Measurements from ENCODE around the gene FRMD4A.
"Not testable (repeated sequence)": the region's sequence is repeated elsewhere in the genome, so short reads cannot be mapped to it uniquely, and the experiment has no call there.

The FRMD4A gene

DNA sequence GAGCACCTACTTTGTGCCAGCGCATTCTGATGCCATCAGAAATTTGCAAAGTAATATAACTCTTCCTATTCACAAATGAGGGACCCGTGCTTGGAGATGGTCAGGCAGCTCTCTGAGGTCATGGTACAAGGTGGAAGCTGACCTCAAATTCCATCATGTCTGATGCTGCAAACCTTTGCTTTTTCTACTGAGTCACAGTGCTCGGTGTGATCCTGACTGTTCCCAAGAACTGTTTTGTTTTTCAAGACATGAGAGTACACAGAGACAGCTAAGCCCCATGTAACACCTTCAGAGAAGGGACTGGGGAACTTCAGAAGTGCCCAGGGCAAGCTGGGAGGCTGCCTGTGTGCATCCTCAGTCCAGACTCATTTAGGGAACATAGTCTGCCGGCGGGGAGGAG is 111.3 kb downstream of the FRMD4A start:
- H3K36me3 Mint-ChIP-seq (ENCODE audit: low read depth) = no peaks in the 10 kb centered on the region
- no peak overlapping the region for H3K27ac Mint-ChIP-seq
- no peaks in the 10 kb centered on the region for H3K9me3 Mint-ChIP-seq
- H3K27me3 Mint-ChIP-seq (ENCODE audit: low read depth) = peaks cover 12% of the 10 kb centered on the region
- H3K4me3 Mint-ChIP-seq = no peak overlapping the region
- H3K4me1 Mint-ChIP-seq (ENCODE audit: low read depth) = no peaks in the 10 kb centered on the region

DNA sequence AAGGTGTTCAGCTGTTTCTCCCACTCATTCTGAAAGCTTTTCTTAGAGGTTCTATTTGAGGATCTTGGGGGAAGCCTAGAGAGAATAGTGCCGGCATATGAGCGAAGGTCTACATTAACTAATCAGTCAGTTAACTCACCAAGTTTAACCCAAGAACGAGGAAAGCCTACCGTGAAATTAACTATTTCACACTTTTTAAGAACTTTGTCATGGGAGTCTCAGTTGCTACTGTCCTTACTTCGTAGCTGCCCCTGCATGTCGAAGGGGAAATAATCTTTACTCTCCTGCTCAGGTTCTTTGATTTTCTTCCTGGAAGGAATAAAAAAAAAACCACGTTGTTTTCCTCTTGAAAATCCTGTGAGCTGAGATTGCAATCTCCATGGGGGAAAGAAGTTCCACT is 115.1 kb downstream of the FRMD4A start:
- H3K9me3 Mint-ChIP-seq = no peaks in the 10 kb centered on the region
- no peaks in the 10 kb centered on the region for H3K4me1 Mint-ChIP-seq (ENCODE audit: low read depth)
- no peak overlapping the region for H3K4me3 Mint-ChIP-seq
- no peaks in the 10 kb centered on the region for H3K36me3 Mint-ChIP-seq (ENCODE audit: low read depth)
- H3K27ac Mint-ChIP-seq = no peak overlapping the region
- peaks cover 10% of the 10 kb centered on the region for H3K27me3 Mint-ChIP-seq (ENCODE audit: low read depth)

DNA sequence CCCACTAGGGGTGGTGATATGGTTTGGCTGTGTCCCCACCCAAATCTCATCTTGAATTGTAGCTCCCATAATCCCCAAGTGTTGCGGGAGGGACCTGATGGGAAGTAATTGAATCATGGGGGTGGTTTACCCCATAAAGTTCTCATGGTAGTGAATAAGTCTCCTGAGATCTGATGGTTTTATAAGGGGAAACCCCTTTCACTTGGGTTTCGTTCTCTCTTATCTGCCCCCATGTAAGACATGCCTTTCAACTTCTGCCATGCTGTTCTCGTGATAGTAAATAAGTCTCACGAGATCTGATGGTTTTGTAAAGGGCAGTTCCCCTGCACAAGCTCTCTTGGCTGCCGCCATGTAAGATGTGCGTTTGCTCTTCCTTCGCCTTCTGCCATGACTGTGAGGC is 117.0 kb downstream of the FRMD4A start:
- H3K4me1 Mint-ChIP-seq (ENCODE audit: low read depth); H3K36me3 Mint-ChIP-seq (ENCODE audit: low read depth); H3K9me3 Mint-ChIP-seq; H3K4me3 Mint-ChIP-seq; H3K27ac Mint-ChIP-seq; H3K27me3 Mint-ChIP-seq (ENCODE audit: low read depth): not testable (repeated sequence)

DNA sequence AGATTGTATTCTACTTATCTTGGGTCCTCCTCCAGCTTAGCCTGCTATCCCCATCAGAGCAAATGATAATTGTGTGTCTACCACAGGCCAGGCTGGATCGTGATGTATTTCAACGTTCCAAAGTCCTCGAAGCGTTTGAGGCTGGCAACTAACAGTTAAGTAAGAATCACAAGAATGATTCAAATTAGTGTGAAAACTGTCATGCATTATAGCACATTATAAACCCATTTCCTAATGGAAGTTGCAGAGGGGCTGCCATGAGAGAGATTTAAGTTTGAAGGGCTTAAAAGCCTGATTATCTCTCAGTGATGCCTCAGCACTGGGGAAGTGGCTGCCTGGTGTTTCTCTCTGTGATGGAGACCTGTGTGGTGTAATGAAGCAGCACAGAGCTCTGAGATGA is 119.1 kb downstream of the FRMD4A start:
- H3K9me3 Mint-ChIP-seq = no peaks in the 10 kb centered on the region
- no peak overlapping the region for H3K27ac Mint-ChIP-seq
- H3K4me1 Mint-ChIP-seq (ENCODE audit: low read depth) = no peaks in the 10 kb centered on the region
- H3K27me3 Mint-ChIP-seq (ENCODE audit: low read depth) = peaks cover 4% of the 10 kb centered on the region
- no peak overlapping the region for H3K4me3 Mint-ChIP-seq
- no peaks in the 10 kb centered on the region for H3K36me3 Mint-ChIP-seq (ENCODE audit: low read depth)

DNA sequence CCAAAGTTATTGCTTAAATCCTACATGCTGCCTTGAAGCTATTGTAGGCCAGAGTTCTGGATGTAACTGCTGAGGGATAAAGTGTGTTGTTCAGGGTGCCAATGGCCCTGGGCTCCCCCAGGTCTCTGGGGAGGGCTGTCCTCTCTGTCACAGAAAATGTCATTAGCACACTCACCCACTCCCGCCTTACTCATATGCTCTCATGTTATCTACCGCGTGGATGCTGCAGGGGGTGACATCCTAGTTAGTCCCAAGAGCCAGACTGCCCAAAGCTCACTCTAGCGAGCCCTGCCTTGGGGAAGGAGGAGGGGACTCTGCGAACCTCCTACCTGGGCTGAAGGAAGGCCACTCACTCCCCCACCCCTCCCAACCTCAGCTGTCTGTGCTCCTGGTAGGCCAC is 122.5 kb downstream of the FRMD4A start:
- Mint-ChIP-seq H3K4me1 (ENCODE audit: low read depth) (no peaks in the 10 kb centered on the region), H3K36me3 (ENCODE audit: low read depth) (no peaks in the 10 kb centered on the region), H3K9me3 (no peaks in the 10 kb centered on the region), H3K27ac (no peak overlapping the region), H3K4me3 (no peak overlapping the region), H3K27me3 (ENCODE audit: low read depth) (peaks cover 4% of the 10 kb centered on the region)

DNA sequence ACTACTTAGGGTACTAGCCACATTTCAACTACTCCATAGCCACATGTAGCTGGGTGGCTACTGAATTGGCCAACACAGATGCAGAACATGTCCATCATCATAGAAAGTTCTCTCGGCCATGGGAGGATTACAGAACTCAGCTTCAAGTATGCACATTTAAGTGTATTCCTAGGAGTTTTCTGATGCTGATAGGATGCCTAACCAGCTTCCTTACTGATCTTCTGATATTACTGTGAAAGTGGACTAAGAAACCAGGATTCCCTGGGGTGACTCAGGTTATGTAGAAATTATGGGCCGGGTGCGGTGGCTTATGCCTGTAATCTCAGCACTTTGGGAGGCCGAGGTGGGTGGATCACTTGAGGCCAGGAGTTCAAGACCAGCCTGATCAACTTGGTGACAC is 125.5 kb downstream of the FRMD4A start:
- no peaks in the 10 kb centered on the region for H3K36me3 Mint-ChIP-seq (ENCODE audit: low read depth)
- no peak overlapping the region for H3K4me3 Mint-ChIP-seq
- no peaks in the 10 kb centered on the region for H3K9me3 Mint-ChIP-seq
- H3K27me3 Mint-ChIP-seq (ENCODE audit: low read depth) = peaks cover 8% of the 10 kb centered on the region
- no peaks in the 10 kb centered on the region for H3K4me1 Mint-ChIP-seq (ENCODE audit: low read depth)
- no peak overlapping the region for H3K27ac Mint-ChIP-seq

DNA sequence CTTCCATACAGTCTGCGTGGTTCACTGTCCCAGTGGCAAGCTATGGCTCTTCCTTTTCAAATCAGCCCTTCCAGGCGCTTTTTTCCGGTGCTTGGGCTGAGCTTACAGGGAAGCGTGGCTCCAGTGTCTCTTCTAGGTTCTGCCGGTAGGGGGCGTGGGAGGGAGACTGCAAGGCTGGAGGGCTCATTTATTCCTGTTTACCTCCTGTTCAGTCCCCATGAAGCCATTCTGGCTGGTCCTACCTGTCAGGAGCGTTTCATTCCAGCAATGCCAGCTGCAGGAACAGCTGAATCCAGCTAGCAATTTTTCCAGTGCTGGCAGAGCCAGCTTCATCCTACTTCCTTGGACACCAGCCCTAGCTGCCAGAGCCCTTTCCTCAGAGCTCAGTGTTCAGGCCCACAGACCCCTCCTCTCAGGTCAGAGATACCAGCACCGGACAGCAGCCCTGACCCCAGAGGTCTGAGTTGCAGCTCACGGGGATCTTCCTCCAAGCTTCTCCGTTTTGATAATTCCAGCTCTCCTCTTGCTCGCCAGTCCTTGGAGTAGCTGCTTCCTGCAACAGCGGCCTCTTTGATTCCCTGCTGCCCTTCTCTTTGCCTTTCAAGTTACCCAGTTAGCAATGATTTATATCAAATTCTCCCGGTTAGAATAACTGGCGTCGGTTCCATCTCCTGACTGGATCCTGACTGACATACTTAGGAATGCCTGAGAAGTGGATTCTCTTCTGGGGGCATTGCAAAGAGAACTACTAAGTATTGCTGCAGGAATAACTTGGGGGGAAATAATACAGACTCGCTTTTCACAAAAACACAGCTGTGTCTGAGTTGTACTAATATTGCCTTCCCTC is 129.8 kb downstream of the FRMD4A start:
- Mint-ChIP-seq H3K9me3 (no peaks in the 10 kb centered on the region), H3K27me3 (ENCODE audit: low read depth) (peaks cover 22% of the 10 kb centered on the region), H3K4me1 (ENCODE audit: low read depth) (no peaks in the 10 kb centered on the region), H3K4me3 (no peak overlapping the region), H3K36me3 (ENCODE audit: low read depth) (no peaks in the 10 kb centered on the region), H3K27ac (no peak overlapping the region)

DNA sequence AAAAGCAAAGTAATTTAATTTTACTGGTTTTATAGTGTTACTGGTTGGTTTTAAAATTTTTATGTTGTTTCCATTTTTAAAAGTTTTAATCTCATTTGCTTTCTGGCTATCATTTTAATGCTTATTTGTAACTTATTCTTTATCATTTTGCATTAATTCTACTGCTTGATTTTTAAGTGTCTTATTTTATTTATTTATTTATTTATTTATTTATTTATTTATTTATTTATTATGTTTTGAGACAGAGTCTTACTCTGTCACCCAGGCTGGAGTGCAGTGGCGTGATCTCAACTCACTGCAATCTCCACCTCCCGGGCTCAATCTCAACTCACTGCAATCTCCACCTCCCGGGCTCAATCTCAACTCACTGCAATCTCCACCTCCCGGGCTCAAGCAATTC is 131.6 kb downstream of the FRMD4A start:
- H3K27ac Mint-ChIP-seq; H3K4me1 Mint-ChIP-seq (ENCODE audit: low read depth); H3K9me3 Mint-ChIP-seq; H3K4me3 Mint-ChIP-seq; H3K36me3 Mint-ChIP-seq (ENCODE audit: low read depth): not testable (repeated sequence)
- peaks cover 34% of the 10 kb centered on the region for H3K27me3 Mint-ChIP-seq (ENCODE audit: low read depth)

DNA sequence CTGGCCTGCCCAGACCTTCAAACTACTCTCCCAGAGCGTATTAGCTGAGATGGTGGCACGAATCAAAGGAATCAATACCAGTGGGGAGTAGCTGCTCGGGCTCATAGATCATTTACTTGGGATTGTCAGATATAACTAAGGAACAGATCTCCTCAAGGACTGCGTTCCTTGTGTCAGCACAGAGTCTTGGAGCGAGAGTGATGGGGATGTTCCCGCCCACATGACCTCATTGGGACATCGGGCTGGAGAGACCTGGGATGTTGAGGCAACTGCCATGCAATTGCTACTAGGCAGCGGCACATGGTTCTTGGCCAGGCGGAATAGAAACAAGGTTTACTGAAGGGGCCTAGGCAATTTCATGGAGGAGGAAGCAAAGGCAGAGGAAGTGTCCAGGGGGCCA is 132.6 kb downstream of the FRMD4A start:
- H3K27ac Mint-ChIP-seq = no peak overlapping the region
- H3K4me3 Mint-ChIP-seq = no peak overlapping the region
- H3K4me1 Mint-ChIP-seq (ENCODE audit: low read depth) = no peaks in the 10 kb centered on the region
- peaks cover 39% of the 10 kb centered on the region for H3K27me3 Mint-ChIP-seq (ENCODE audit: low read depth)
- H3K9me3 Mint-ChIP-seq = no peaks in the 10 kb centered on the region
- no peaks in the 10 kb centered on the region for H3K36me3 Mint-ChIP-seq (ENCODE audit: low read depth)

DNA sequence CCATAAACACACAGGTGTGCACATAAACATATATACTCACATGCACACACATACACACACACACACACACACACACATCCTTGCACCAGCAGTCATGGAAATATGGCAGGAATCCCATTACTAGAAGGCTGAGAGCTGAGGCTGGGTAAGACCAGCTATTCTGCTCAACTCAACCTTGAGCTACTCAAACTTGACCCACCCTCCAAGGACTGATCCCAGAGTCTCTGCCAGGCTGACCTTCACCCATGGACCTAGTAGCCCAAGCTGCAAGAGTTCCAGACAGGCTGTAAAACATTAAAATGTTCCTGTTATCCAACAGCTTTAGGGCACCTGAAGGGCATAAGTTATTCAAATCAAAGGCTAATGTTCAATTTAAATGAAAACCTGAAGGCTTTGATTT is 134.6 kb downstream of the FRMD4A start:
- peaks cover 55% of the 10 kb centered on the region for H3K27me3 Mint-ChIP-seq (ENCODE audit: low read depth)
- H3K4me3 Mint-ChIP-seq = no peak overlapping the region
- H3K36me3 Mint-ChIP-seq (ENCODE audit: low read depth) = no peaks in the 10 kb centered on the region
- no peaks in the 10 kb centered on the region for H3K4me1 Mint-ChIP-seq (ENCODE audit: low read depth)
- no peak overlapping the region for H3K27ac Mint-ChIP-seq
- no peaks in the 10 kb centered on the region for H3K9me3 Mint-ChIP-seq

DNA sequence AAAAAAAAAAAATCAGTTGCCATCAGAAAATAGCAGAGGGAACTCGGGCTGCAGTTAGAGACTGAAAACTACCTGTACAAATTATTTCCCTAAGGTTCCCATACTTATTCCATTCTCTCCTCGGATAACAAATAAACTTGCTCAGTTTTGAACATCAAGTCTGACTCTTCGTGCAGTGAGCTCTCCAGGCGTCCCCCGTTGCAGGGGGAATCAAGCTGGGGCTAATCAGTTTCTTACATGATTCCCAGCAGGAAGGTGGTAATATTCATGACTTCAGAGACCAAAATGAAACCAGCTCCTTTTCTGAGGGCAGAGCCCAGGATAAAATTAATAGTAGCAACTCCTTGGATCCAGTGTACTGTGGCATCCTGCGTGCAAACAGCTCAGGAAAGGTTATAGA is 135.3 kb downstream of the FRMD4A start:
- H3K4me3 Mint-ChIP-seq = no peak overlapping the region
- H3K36me3 Mint-ChIP-seq (ENCODE audit: low read depth) = no peaks in the 10 kb centered on the region
- H3K9me3 Mint-ChIP-seq = no peaks in the 10 kb centered on the region
- no peak overlapping the region for H3K27ac Mint-ChIP-seq
- no peaks in the 10 kb centered on the region for H3K4me1 Mint-ChIP-seq (ENCODE audit: low read depth)
- peaks cover 53% of the 10 kb centered on the region for H3K27me3 Mint-ChIP-seq (ENCODE audit: low read depth)

DNA sequence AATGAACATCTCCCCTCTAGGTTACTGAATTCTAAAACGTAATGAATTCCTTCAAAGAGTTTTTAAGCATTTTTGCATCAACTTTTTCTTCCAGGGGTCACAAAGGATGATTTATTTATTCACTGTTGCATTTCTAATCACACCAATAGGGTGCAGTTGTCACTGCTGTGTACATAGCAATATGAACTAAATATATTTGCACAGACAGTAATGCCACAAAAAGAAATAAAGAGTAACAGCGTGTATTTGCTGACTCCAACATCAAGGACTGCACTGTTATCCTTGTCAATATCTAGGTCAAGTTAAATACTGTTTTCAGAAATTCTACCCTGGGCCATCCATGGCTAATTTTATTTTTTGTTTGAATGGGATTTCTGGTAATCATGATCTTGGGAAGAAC is 138.0 kb downstream of the FRMD4A start:
- Mint-ChIP-seq H3K36me3 (ENCODE audit: low read depth) (no peaks in the 10 kb centered on the region), H3K4me1 (ENCODE audit: low read depth) (no peaks in the 10 kb centered on the region), H3K27ac (no peak overlapping the region), H3K27me3 (ENCODE audit: low read depth) (peaks cover 66% of the 10 kb centered on the region), H3K9me3 (no peaks in the 10 kb centered on the region), H3K4me3 (no peak overlapping the region)

DNA sequence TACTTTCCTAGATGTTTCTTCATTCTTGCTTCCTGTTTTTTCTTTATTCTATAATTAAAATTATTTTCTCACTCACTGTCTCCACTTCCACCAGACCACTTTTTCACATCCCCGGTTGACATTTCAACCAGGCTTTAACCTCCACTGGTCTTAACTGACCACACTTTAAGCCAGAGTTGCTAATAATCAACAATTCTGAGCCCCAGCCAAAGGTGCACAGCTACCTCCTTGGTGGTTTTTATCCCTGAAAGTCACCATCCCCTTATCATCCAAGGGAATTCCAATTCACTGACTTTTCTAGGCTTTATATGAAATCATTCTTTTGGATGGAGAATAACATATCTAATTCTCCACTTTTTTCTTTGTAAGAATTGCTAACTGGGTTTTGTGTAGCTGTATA is 138.9 kb downstream of the FRMD4A start:
- H3K27me3 Mint-ChIP-seq (ENCODE audit: low read depth) = peaks cover 70% of the 10 kb centered on the region
- H3K27ac Mint-ChIP-seq = no peak overlapping the region
- H3K4me3 Mint-ChIP-seq = no peak overlapping the region
- H3K4me1 Mint-ChIP-seq (ENCODE audit: low read depth) = peaks cover under 1% of the 10 kb centered on the region
- H3K36me3 Mint-ChIP-seq (ENCODE audit: low read depth) = no peaks in the 10 kb centered on the region
- no peaks in the 10 kb centered on the region for H3K9me3 Mint-ChIP-seq

DNA sequence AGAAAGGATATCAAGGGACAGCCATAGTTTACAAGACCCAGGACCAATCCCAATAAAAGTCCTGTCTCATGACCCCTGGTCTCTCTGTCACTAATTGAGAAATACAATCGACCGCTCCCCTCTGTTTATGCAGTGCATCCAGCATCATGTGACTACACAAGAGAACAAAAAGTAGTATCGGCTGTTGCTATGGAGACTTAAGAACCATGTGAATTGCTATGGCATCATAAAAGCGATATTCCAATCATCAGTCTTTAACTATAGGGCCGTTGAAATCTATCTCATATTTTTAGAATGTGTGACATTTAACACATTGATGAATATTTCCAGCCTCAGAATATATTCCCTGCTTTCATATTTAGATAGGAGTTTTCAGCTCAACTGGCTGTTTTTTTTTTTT is 139.3 kb downstream of the FRMD4A start:
- Mint-ChIP-seq H3K9me3 (no peaks in the 10 kb centered on the region), H3K27me3 (ENCODE audit: low read depth) (peaks cover 70% of the 10 kb centered on the region), H3K27ac (no peak overlapping the region), H3K36me3 (ENCODE audit: low read depth) (no peaks in the 10 kb centered on the region), H3K4me1 (ENCODE audit: low read depth) (peaks cover 2% of the 10 kb centered on the region), H3K4me3 (no peak overlapping the region)

DNA sequence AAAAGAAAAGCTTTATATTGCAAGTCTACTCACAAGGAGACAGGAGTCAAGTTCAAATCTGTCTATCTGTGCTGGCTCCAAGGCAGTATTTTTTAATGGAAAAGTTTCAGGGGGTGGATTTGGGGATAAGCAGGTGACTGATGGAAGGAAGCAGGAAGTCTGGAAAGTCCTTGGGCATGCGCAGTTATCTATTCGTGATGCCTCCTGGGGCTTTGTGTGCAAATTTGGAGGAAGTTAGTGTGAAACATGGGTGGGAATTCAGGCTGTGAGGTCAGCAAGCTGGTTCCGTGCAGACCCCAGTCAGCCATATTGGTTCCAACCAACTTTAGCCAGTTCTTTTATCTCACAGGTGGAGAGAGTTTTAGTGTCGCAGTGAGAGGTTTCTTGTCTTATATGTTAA is 140.0 kb downstream of the FRMD4A start:
- H3K27me3 Mint-ChIP-seq (ENCODE audit: low read depth) = peaks cover 70% of the 10 kb centered on the region
- no peaks in the 10 kb centered on the region for H3K36me3 Mint-ChIP-seq (ENCODE audit: low read depth)
- no peak overlapping the region for H3K4me3 Mint-ChIP-seq
- peaks cover 8% of the 10 kb centered on the region for H3K4me1 Mint-ChIP-seq (ENCODE audit: low read depth)
- H3K27ac Mint-ChIP-seq = no peak overlapping the region
- H3K9me3 Mint-ChIP-seq = no peaks in the 10 kb centered on the region

DNA sequence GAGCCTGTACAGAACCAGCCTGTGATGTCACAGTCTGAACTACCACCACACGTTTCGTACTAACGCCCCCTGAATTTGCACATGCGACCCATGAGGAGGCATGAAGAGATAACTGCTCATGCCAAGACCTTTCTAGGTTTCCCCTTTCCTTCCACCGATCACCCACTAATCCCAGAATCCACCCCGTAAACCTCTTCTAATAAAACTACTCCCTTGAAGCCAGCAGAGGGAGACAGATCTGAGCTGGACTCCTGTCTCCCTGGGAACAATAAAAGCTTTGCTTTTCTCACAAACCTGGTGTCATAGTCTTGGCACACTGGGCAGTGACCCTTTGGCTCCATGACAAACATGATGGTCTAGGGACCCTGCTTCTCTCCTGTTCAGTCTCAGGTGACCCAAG is 144.5 kb downstream of the FRMD4A start:
- H3K27ac Mint-ChIP-seq = peak overlapping the region; percentile 11
- no peak overlapping the region for H3K4me3 Mint-ChIP-seq

More for the DNA sequence above, 144.5 kb downstream of the FRMD4A start:
- Mint-ChIP-seq H3K36me3 (ENCODE audit: low read depth) (no peaks in the 10 kb centered on the region), H3K4me1 (ENCODE audit: low read depth) (peaks cover 20% of the 10 kb centered on the region), H3K27me3 (ENCODE audit: low read depth) (peaks cover 56% of the 10 kb centered on the region), H3K9me3 (no peaks in the 10 kb centered on the region)

All from T-helper 1 cell treated with Interleukin-12 subunit alpha and Interleukin-12 subunit beta and Interleukin-4 antibody, amounts not matched to agents 30 μg/mL and 1 μg/mL, for 36 hours (primary cell).